H1 (cell line): Measurements from ENCODE around the gene FZD8. TPM values are rescaled to one million over a fixed set of nuclear protein-coding genes. Genes with fewer than 3 reads are reported as not detected.
A peak's percentile ranks its signal among the peaks of the same experiment; 100 is the strongest.

Experiments
- CTCF ChIA-PET: fragments of 300-600 bp; sonication (Branson Sonifier 250); formaldehyde crosslinking; loops from one replicate; lab custom pipeline; 2021; ENCODE audit not compliant: partially characterized antibody; lab: Charles Lee
- POLR2A ChIA-PET: fragments of 300-600 bp; sonication (Branson Sonifier 250); formaldehyde crosslinking; loops from one replicate; lab custom pipeline; 2021; ENCODE audit warnings: inconsistent platforms; ENCODE audit not compliant: partially characterized antibody; lab: Charles Lee
- DNase-seq, 2 experiments: peaks; one replicate each; pipeline versions ENCODE4 v3.0.0 to v3.0.0-alpha.2; 2010 to 2022; ENCODE audit warnings: low spot score in 2 of 2, low read depth in 1 of 2, mixed read lengths in 1 of 2
- FAIRE-seq: peaks from 2 replicates; lab custom pipeline; 2011; peaks lifted over from hg19 to GRCh38; lab: Jason Lieb, UNC
- H2AFZ ChIP-seq: 2 replicates; pipeline ENCODE4 v1.8.1; 2012; ENCODE audit warnings: low read length, inconsistent platforms
- H2AK5ac ChIP-seq: 2 replicates; pipeline ENCODE4 v1.6.1; 2013; ENCODE audit warnings: low read depth, low read length
- H2BK120ac ChIP-seq: replicated peaks from 2 replicates; pipeline ENCODE3; 2013; ENCODE audit warnings: low read depth, low read length, inconsistent platforms
- H2BK12ac ChIP-seq: 2 replicates; pipeline ENCODE4 v1.6.1; 2013; ENCODE audit warnings: low read depth, low read length
- H2BK15ac ChIP-seq: 2 replicates; pipeline ENCODE4 v1.6.1; 2013; ENCODE audit warnings: low read length
- H2BK20ac ChIP-seq: 2 replicates; pipeline ENCODE4 v1.6.1; 2013; ENCODE audit warnings: low read length
- H2BK5ac ChIP-seq: 2 replicates; pipeline ENCODE4 v1.6.1; 2013; ENCODE audit warnings: low read depth, low read length
- H3K14ac ChIP-seq: 2 replicates; pipeline ENCODE4 v1.6.1; 2013; ENCODE audit warnings: inconsistent platforms; ENCODE audit not compliant: insufficient read length
- H3K18ac ChIP-seq: 2 replicates; pipeline ENCODE4 v1.6.1; 2013; ENCODE audit warnings: low read length; ENCODE audit errors: extremely low read depth
- H3K23ac ChIP-seq: 2 replicates; pipeline ENCODE4 v1.6.1; 2013; ENCODE audit warnings: inconsistent platforms; ENCODE audit not compliant: insufficient read length
- H3K23me2 ChIP-seq: 2 replicates; pipeline ENCODE4 v1.6.1; 2013; ENCODE audit warnings: low read depth, low read length
- H3K27ac ChIP-seq: 2 replicates; pipeline ENCODE4 v1.6.1; 2011; ENCODE audit warnings: low read depth, low read length, inconsistent platforms
- H3K27me3 ChIP-seq, 4 experiments: replicated peaks in 1 of 4; 1 replicate in 1 of 4; 2 replicates in 3 of 4; pipeline versions ENCODE4 v1.6.1 to v1.8.1; 2011 to 2013; ENCODE audit warnings: low read length in 3 of 4, mild to moderate bottlenecking in 3 of 4, inconsistent platforms in 2 of 4, mixed read lengths in 2 of 4, moderate library complexity in 1 of 4; ENCODE audit not compliant: control insufficient read depth in 3 of 4, insufficient read depth in 3 of 4; ENCODE audit errors: extremely low read depth in 1 of 4
- H3K36me3 ChIP-seq, 4 experiments: 2 replicates each; pipeline versions ENCODE4 v1.6.1 to v1.8.1; 2011 to 2013; ENCODE audit warnings: mild to moderate bottlenecking in 4 of 4, low read length in 3 of 4, moderate library complexity in 2 of 4, control low read depth in 1 of 4, inconsistent platforms in 1 of 4; ENCODE audit not compliant: insufficient read depth in 4 of 4, control insufficient read depth in 2 of 4
- H3K4ac ChIP-seq: replicated peaks from 2 replicates; pipeline ENCODE3; 2013; ENCODE audit warnings: low read length, low read depth, mixed read lengths, inconsistent platforms; ENCODE audit not compliant: insufficient read length
- H3K4me1 ChIP-seq, 4 experiments: replicated peaks in 1 of 4; 1 replicate in 1 of 4; 2 replicates in 3 of 4; pipeline versions ENCODE4 v1.6.1 to v1.8.1; 2011 to 2013; ENCODE audit warnings: low read length in 3 of 4, inconsistent platforms in 2 of 4, mixed read lengths in 1 of 4; ENCODE audit not compliant: insufficient read depth in 4 of 4, control insufficient read depth in 3 of 4
- H3K4me2 ChIP-seq, 2 experiments: 2 replicates each; pipeline versions ENCODE4 v1.6.1 to v1.8.1; 2011 to 2013; ENCODE audit warnings: low read depth in 2 of 2, low read length in 2 of 2, control low read depth in 1 of 2, inconsistent platforms in 1 of 2, mild to moderate bottlenecking in 1 of 2; ENCODE audit not compliant: insufficient read depth in 1 of 2
- H3K4me3 ChIP-seq, 4 experiments: fragments of 200-600, 300-600 bp in 1 of 4; sonication (generic), shearing (Covaris generic), sonication (Bioruptor Twin) in 1 of 4; 2 replicates each; pipeline versions ENCODE4 v1.5.1 to v1.8.1; 2011 to 2016; ENCODE audit warnings: low read length in 4 of 4, low read depth in 3 of 4, control low read depth in 2 of 4, inconsistent platforms in 2 of 4, mild to moderate bottlenecking in 2 of 4, mixed read lengths in 1 of 4, moderate library complexity in 1 of 4; ENCODE audit not compliant: insufficient read depth in 2 of 4; ENCODE audit errors: extremely low read depth in 1 of 4
- H3K56ac ChIP-seq: replicated peaks from 2 replicates; pipeline ENCODE3; 2013; ENCODE audit warnings: low read depth, mild to moderate bottlenecking, mixed read lengths, low read length, inconsistent platforms; ENCODE audit not compliant: insufficient read length
- H3K79me1 ChIP-seq: 2 replicates; pipeline ENCODE4 v1.6.1; 2013; ENCODE audit warnings: low read depth, low read length, control low read depth
- H3K79me2 ChIP-seq, 2 experiments: 2 replicates each; pipeline versions ENCODE4 v1.6.1 to v1.8.1; 2012 to 2013; ENCODE audit warnings: low read length in 2 of 2, mild to moderate bottlenecking in 2 of 2, inconsistent platforms in 1 of 2; ENCODE audit not compliant: insufficient read depth in 2 of 2, control insufficient read depth in 1 of 2
- H3K9ac ChIP-seq, 4 experiments: replicated peaks in 1 of 4; 1 replicate in 1 of 4; 2 replicates in 3 of 4; pipeline versions ENCODE4 v1.6.1 to v1.8.1; 2011 to 2013; ENCODE audit warnings: low read depth in 3 of 4, low read length in 3 of 4, control low read depth in 2 of 4, mild to moderate bottlenecking in 2 of 4, moderate library complexity in 2 of 4, inconsistent platforms in 1 of 4; ENCODE audit errors: extremely low read depth in 1 of 4
- H3K9me3 ChIP-seq, 2 experiments: 2 replicates each; pipeline versions ENCODE4 v1.6.1 to v1.8.1; 2012 to 2013; ENCODE audit warnings: mild to moderate bottlenecking in 2 of 2, moderate library complexity in 2 of 2, control low read depth in 1 of 2, inconsistent platforms in 1 of 2, low read depth in 1 of 2, low read length in 1 of 2, mixed read lengths in 1 of 2; ENCODE audit not compliant: insufficient read depth in 2 of 2
- H4K20me1 ChIP-seq, 2 experiments: replicated peaks in 1 of 2; 2 replicates each; pipeline versions ENCODE3 to v1.8.1; 2011 to 2013; ENCODE audit warnings: inconsistent platforms in 2 of 2, low read length in 2 of 2, mild to moderate bottlenecking in 1 of 2; ENCODE audit not compliant: insufficient read depth in 2 of 2, control insufficient read depth in 1 of 2
- H4K5ac ChIP-seq: 2 replicates; pipeline ENCODE4 v1.6.1; 2013; ENCODE audit warnings: low read length, low read depth, mixed read lengths, inconsistent platforms; ENCODE audit not compliant: insufficient read length
- H4K8ac ChIP-seq: 2 replicates; pipeline ENCODE4 v1.8.0; 2013; ENCODE audit warnings: mild to moderate bottlenecking, moderate library complexity, low read length, inconsistent platforms; ENCODE audit not compliant: insufficient read depth; ENCODE audit errors: extremely low read depth
- H4K91ac ChIP-seq: replicated peaks from 2 replicates; pipeline ENCODE3; 2013; ENCODE audit warnings: low read length, mixed read lengths, inconsistent platforms; ENCODE audit not compliant: insufficient read length
- BRCA1 ChIP-seq: IDR thresholded peaks from 2 replicates; pipeline ENCODE4 v1.6.1; 2012; ENCODE audit warnings: low read depth, low read length, improper control_type of control experiment
- CBX8 ChIP-seq: fragments of 300-800, 300-1000 bp; sonication (generic); IDR thresholded peaks from 2 replicates; pipeline ENCODE4 v1.7.1; 2016; ENCODE audit warnings: low read depth, low read length, borderline replicate concordance
- CEBPB ChIP-seq: IDR thresholded peaks from 2 replicates; pipeline ENCODE4 v1.6.1; 2012; ENCODE audit warnings: low read depth, low read length
- EZH2 ChIP-seq: fragments of 200-600 bp; sonication (generic); IDR thresholded peaks from 2 replicates; pipeline ENCODE4 v1.7.1; 2012; ENCODE audit warnings: low read depth, mild to moderate bottlenecking, moderate library complexity, low read length, inconsistent platforms; ENCODE audit not compliant: severe bottlenecking
- POLR2A ChIP-seq, 2 experiments: IDR thresholded peaks; 1 replicate in 1 of 2; 2 replicates in 1 of 2; pipeline ENCODE4 v1.6.1; 2011; ENCODE audit warnings: low read depth in 2 of 2, low read length in 2 of 2, mild to moderate bottlenecking in 2 of 2; ENCODE audit errors: control extremely low read depth in 1 of 2
- SRF ChIP-seq: IDR thresholded peaks from 2 replicates; pipeline ENCODE4 v1.6.1; 2011; ENCODE audit warnings: mild to moderate bottlenecking, low read depth, low read length, moderate library complexity
- ZNF274 ChIP-seq: IDR thresholded peaks from 2 replicates; pipeline ENCODE4 v1.7.0; 2012; ENCODE audit warnings: low read length, borderline replicate concordance; ENCODE audit errors: extremely low read depth
- whole genome bisulfite sequencing, 2 experiments: shearing (Covaris generic) in 1 of 2; methylation state at CpG; one replicate each; pipeline versions ENCODE4 v1.1.6 to v1.1.7; 2013 to 2015; ENCODE audit warnings: low lambda C conversion rate in 2 of 2, mixed read lengths in 2 of 2, inconsistent platforms in 1 of 2, low coverage in 1 of 2, missing lambda C conversion rate in 1 of 2; ENCODE audit not compliant: insufficient replicate concordance in 2 of 2, insufficient coverage in 1 of 2, insufficient read length in 1 of 2; ENCODE audit errors: extremely low coverage in 1 of 2, missing lambda C conversion rate in 1 of 2; 5-methylcytosine and 5-hydroxymethylcytosine counted together
- polyA plus RNA-seq, 7 experiments: library from polyadenylated mRNA; depleted of rRNA in 3 of 7; stranded (reverse) in 5 of 7; unstranded in 2 of 7; fragments of >200 nt in 5 of 7; fragments of 200-250 nt in 2 of 7; gene quantifications; 1 replicate in 5 of 7; 2 replicates in 1 of 7; 4 replicates in 1 of 7; pipeline versions ENCODE4 v1.2.1 to v1.2.3, GENCODE V29; 2011 to 2013; ENCODE audit warnings: missing spikeins in 2 of 7, mixed read lengths in 2 of 7
- total RNA-seq: library from RNA; stranded (reverse); fragmentation: NEBNext Ultra II Directional; extraction: Animal tissue kit (Norgen Biotek cat#: 25700); gene quantifications from 2 replicates; pipeline ENCODE4 v1.2.1, GENCODE V29; 2021

Gene FZD8
- total and polyA plus RNA-seq, 2 of the 8 experiments (the other 6 are each of a cell fraction or from before 2014, with no cell fraction given): 4.8 to 7.1 TPM

- Histone ChIP-seq H2BK12ac (no peak within 1 kb of the TSS), H3K4me1 (peaks cover 0 to 4% (median 0%) of the 10 kb centered on the region in 4 experiments; a peak in 1 of 7 replicates), H4K8ac (no peak within 1 kb of the TSS), H3K27me3 (no peaks in the 10 kb centered on the region; a peak in 1 of 7 replicates), H3K79me1 (no peaks in the 10 kb centered on the region), H3K9me3 (peaks cover 3 to 5% of the 10 kb centered on the region in 2 experiments), H3K36me3 (no peaks in the 10 kb centered on the region), H2BK15ac (no peak within 1 kb of the TSS), H3K56ac (no peak within 1 kb of the TSS), H2BK120ac (no peak within 1 kb of the TSS), H4K20me1 (no peaks in the 10 kb centered on the region), H3K18ac (no peak within 1 kb of the TSS), H2BK20ac (no peak within 1 kb of the TSS), H3K23me2 (no peaks in the 10 kb centered on the region), H3K4me2 (no peak within 1 kb of the TSS), H3K4me3 (no peak within 1 kb of the TSS), H4K5ac (no peak within 1 kb of the TSS), H2BK5ac (no peak within 1 kb of the TSS), H3K4ac (peak within 1 kb of the TSS; percentile 54), H2AFZ (no peak within 1 kb of the TSS), H3K79me2 (no peaks in the 10 kb centered on the region), H3K9ac (no peak within 1 kb of the TSS), H3K23ac (no peak within 1 kb of the TSS), H2AK5ac (no peak within 1 kb of the TSS), H4K91ac (no peak within 1 kb of the TSS), H3K14ac (no peak within 1 kb of the TSS), H3K27ac (no peak within 1 kb of the TSS)
- DNase-seq: no peak
- CTCF ChIA-PET: interaction anchor here (0.9 to 1.0 kb wide), 2 partner anchors 9 to 10 kb away, joined by 3 read pairs; no protein-coding TSS in a partner anchor
- no peak for FAIRE-seq
- POLR2A ChIA-PET: no interaction called here
- 93% methylated on average over 8 of the region's 8 CpGs; no CpG with 5 or more reads in 1 of the 2 experiments for WGBS, 2 experiments
- TF ChIP-seq CEBPB (no peak), CBX8 (no peak), SRF (no peak), BRCA1 (no peak), ZNF274 (no peak), EZH2 (no peak), POLR2A (IDR thresholded peaks at IDR 0.05; ENCODE audit: control extremely low read depth in 1 of 2, low read depth in 2 of 2, low read length in 2 of 2) (no peak)
Measured at GRCh38 chr10:35605191-35605590, 36.9 kb downstream of the FZD8 start, which contains the start of gene GJD4. Gene GJD4 (plus strand): TSS chr10:35605341. CDS start chr10:35605568, 227 bp downstream.
